ENCODE measurements around the gene PMM1.

Gene PMM1

GRCh38 chr22:41620589-41621098 lies 31.0 kb upstream of the PMM1 start, which contains the start of gene DESI1:
Gene DESI1, minus strand, starts transcription at chr22:41621043. Its CDS starts 204 bp downstream, at chr22:41620839.
- H3K4me3 ChIP-seq (ENCODE audit: low read depth in 1 of 2, low read length in 2 of 2), result peak within 1 kb of the TSS; percentile 86 to 88
- H3K27me3 ChIP-seq (ENCODE audit: low read depth, low read length), result no peaks in the 10 kb centered on the region
- H3K36me3 ChIP-seq (ENCODE audit: control insufficient read depth in 1 of 2, insufficient read depth in 2 of 2, low read length in 2 of 2), result peaks cover 0 to 24% of the 10 kb centered on the region in 2 donors
- peak within 1 kb of the TSS; percentile 96 for H3K27ac ChIP-seq (ENCODE audit: low read length)
- H3K9me3 ChIP-seq (ENCODE audit: control insufficient read depth in 1 of 2, low read length in 2 of 2), result no peaks in the 10 kb centered on the region
- H3K4me1 ChIP-seq (ENCODE audit: control insufficient read depth in 1 of 2, insufficient read depth in 2 of 2, low read length in 2 of 2), result peaks cover 14 to 28% of the 10 kb centered on the region in 2 donors

GRCh38 chr22:41619979-41620588 lies 30.4 kb upstream of the PMM1 start:
- Histone ChIP-seq H3K4me1 (ENCODE audit: control insufficient read depth in 1 of 2, insufficient read depth in 2 of 2, low read length in 2 of 2) (peaks cover 14 to 28% of the 10 kb centered on the region in 2 donors), H3K4me3 (ENCODE audit: low read depth in 1 of 2, low read length in 2 of 2) (peak overlapping the region; percentile 86 to 88), H3K27ac (ENCODE audit: low read length) (peak overlapping the region; percentile 96), H3K36me3 (ENCODE audit: control insufficient read depth in 1 of 2, insufficient read depth in 2 of 2, low read length in 2 of 2) (peaks cover 0 to 19% of the 10 kb centered on the region in 2 donors), H3K9me3 (ENCODE audit: control insufficient read depth in 1 of 2, low read length in 2 of 2) (no peaks in the 10 kb centered on the region), H3K27me3 (ENCODE audit: low read depth, low read length) (no peaks in the 10 kb centered on the region)

- no peak overlapping the region for H3K4me3 ChIP-seq (ENCODE audit: low read depth in 1 of 2, low read length in 2 of 2)
- H3K36me3 ChIP-seq (ENCODE audit: control insufficient read depth in 1 of 2, insufficient read depth in 2 of 2, low read length in 2 of 2), result peaks cover 0 to 4% of the 10 kb centered on the region in 2 donors
Observed at GRCh38 chr22:41613456-41613855, 23.8 kb upstream of the PMM1 start.

GRCh38 chr22:41612603-41613306 lies 23.1 kb upstream of the PMM1 start:
- H3K4me1 ChIP-seq (ENCODE audit: control insufficient read depth in 1 of 2, insufficient read depth in 2 of 2, low read length in 2 of 2), result no peaks in the 10 kb centered on the region
- no peak overlapping the region for H3K27ac ChIP-seq (ENCODE audit: low read length)
- H3K9me3 ChIP-seq (ENCODE audit: control insufficient read depth in 1 of 2, low read length in 2 of 2), result no peaks in the 10 kb centered on the region
- H3K4me3 ChIP-seq (ENCODE audit: low read depth in 1 of 2, low read length in 2 of 2), result no peak overlapping the region
- H3K36me3 ChIP-seq (ENCODE audit: control insufficient read depth in 1 of 2, insufficient read depth in 2 of 2, low read length in 2 of 2), result peaks cover 0 to 4% of the 10 kb centered on the region in 2 donors
- H3K27me3 ChIP-seq (ENCODE audit: low read depth, low read length), result no peaks in the 10 kb centered on the region

More at GRCh38 chr22:41613456-41613855, 23.8 kb upstream of the PMM1 start:
- H3K9me3 ChIP-seq (ENCODE audit: control insufficient read depth in 1 of 2, low read length in 2 of 2), result no peaks in the 10 kb centered on the region
- H3K27me3 ChIP-seq (ENCODE audit: low read depth, low read length), result no peaks in the 10 kb centered on the region
- H3K4me1 ChIP-seq (ENCODE audit: control insufficient read depth in 1 of 2, insufficient read depth in 2 of 2, low read length in 2 of 2), result no peaks in the 10 kb centered on the region
- no peak overlapping the region for H3K27ac ChIP-seq (ENCODE audit: low read length)

- no peak overlapping the region for H3K27ac ChIP-seq (ENCODE audit: low read length)
- peaks cover 17 to 21% of the 10 kb centered on the region in 2 donors for H3K36me3 ChIP-seq (ENCODE audit: control insufficient read depth in 1 of 2, insufficient read depth in 2 of 2, low read length in 2 of 2)
- no peaks in the 10 kb centered on the region for H3K9me3 ChIP-seq (ENCODE audit: control insufficient read depth in 1 of 2, low read length in 2 of 2)
- no peak overlapping the region for H3K4me3 ChIP-seq (ENCODE audit: low read depth in 1 of 2, low read length in 2 of 2)
- H3K27me3 ChIP-seq (ENCODE audit: low read depth, low read length), result no peaks in the 10 kb centered on the region
- H3K4me1 ChIP-seq (ENCODE audit: control insufficient read depth in 1 of 2, insufficient read depth in 2 of 2, low read length in 2 of 2), result no peaks in the 10 kb centered on the region
Observed at GRCh38 chr22:41608386-41608785, 18.7 kb upstream of the PMM1 start.

- no peaks in the 10 kb centered on the region for H3K9me3 ChIP-seq (ENCODE audit: control insufficient read depth in 1 of 2, low read length in 2 of 2)
- H3K27ac ChIP-seq (ENCODE audit: low read length), result no peak overlapping the region
- peaks cover 34 to 43% of the 10 kb centered on the region in 2 donors for H3K36me3 ChIP-seq (ENCODE audit: control insufficient read depth in 1 of 2, insufficient read depth in 2 of 2, low read length in 2 of 2)
- no peak overlapping the region for H3K4me3 ChIP-seq (ENCODE audit: low read depth in 1 of 2, low read length in 2 of 2)
- H3K27me3 ChIP-seq (ENCODE audit: low read depth, low read length), result no peaks in the 10 kb centered on the region
- no peaks in the 10 kb centered on the region for H3K4me1 ChIP-seq (ENCODE audit: control insufficient read depth in 1 of 2, insufficient read depth in 2 of 2, low read length in 2 of 2)
Observed at GRCh38 chr22:41603873-41604332, 14.3 kb upstream of the PMM1 start.

- Histone ChIP-seq H3K4me3 (ENCODE audit: low read depth in 1 of 2, low read length in 2 of 2) (no peak overlapping the region), H3K4me1 (ENCODE audit: control insufficient read depth in 1 of 2, insufficient read depth in 2 of 2, low read length in 2 of 2) (no peaks in the 10 kb centered on the region), H3K27ac (ENCODE audit: low read length) (no peak overlapping the region), H3K36me3 (ENCODE audit: control insufficient read depth in 1 of 2, insufficient read depth in 2 of 2, low read length in 2 of 2) (peaks cover 24 to 31% of the 10 kb centered on the region in 2 donors), H3K27me3 (ENCODE audit: low read depth, low read length) (no peaks in the 10 kb centered on the region), H3K9me3 (ENCODE audit: control insufficient read depth in 1 of 2, low read length in 2 of 2) (no peaks in the 10 kb centered on the region)
Observed at GRCh38 chr22:41600976-41601375, 11.3 kb upstream of the PMM1 start.

GRCh38 chr22:41598891-41599635 lies 9.4 kb upstream of the PMM1 start:
- H3K4me1 ChIP-seq (ENCODE audit: control insufficient read depth in 1 of 2, insufficient read depth in 2 of 2, low read length in 2 of 2), result no peaks in the 10 kb centered on the region
- H3K36me3 ChIP-seq (ENCODE audit: control insufficient read depth in 1 of 2, insufficient read depth in 2 of 2, low read length in 2 of 2), result peaks cover 17 to 24% of the 10 kb centered on the region in 2 donors
- H3K9me3 ChIP-seq (ENCODE audit: control insufficient read depth in 1 of 2, low read length in 2 of 2), result no peaks in the 10 kb centered on the region
- H3K27ac ChIP-seq (ENCODE audit: low read length), result no peak overlapping the region
- no peaks in the 10 kb centered on the region for H3K27me3 ChIP-seq (ENCODE audit: low read depth, low read length)
- H3K4me3 ChIP-seq (ENCODE audit: low read depth in 1 of 2, low read length in 2 of 2), result no peak overlapping the region

GRCh38 chr22:41598081-41598480 lies 8.4 kb upstream of the PMM1 start:
- H3K36me3 ChIP-seq (ENCODE audit: control insufficient read depth in 1 of 2, insufficient read depth in 2 of 2, low read length in 2 of 2), result peaks cover 14 to 23% of the 10 kb centered on the region in 2 donors
- H3K27ac ChIP-seq (ENCODE audit: low read length), result no peak overlapping the region

GRCh38 chr22:41597635-41597953 lies 8.0 kb upstream of the PMM1 start:
- Histone ChIP-seq H3K36me3 (ENCODE audit: control insufficient read depth in 1 of 2, insufficient read depth in 2 of 2, low read length in 2 of 2) (peaks cover 11 to 18% of the 10 kb centered on the region in 2 donors), H3K9me3 (ENCODE audit: control insufficient read depth in 1 of 2, low read length in 2 of 2) (no peaks in the 10 kb centered on the region), H3K4me3 (ENCODE audit: low read depth in 1 of 2, low read length in 2 of 2) (no peak overlapping the region), H3K4me1 (ENCODE audit: control insufficient read depth in 1 of 2, insufficient read depth in 2 of 2, low read length in 2 of 2) (no peaks in the 10 kb centered on the region), H3K27me3 (ENCODE audit: low read depth, low read length) (no peaks in the 10 kb centered on the region), H3K27ac (ENCODE audit: low read length) (no peak overlapping the region)

More at GRCh38 chr22:41598081-41598480, 8.4 kb upstream of the PMM1 start:
- H3K4me1 ChIP-seq (ENCODE audit: control insufficient read depth in 1 of 2, insufficient read depth in 2 of 2, low read length in 2 of 2), result no peaks in the 10 kb centered on the region
- H3K4me3 ChIP-seq (ENCODE audit: low read depth in 1 of 2, low read length in 2 of 2), result no peak overlapping the region
- H3K27me3 ChIP-seq (ENCODE audit: low read depth, low read length), result no peaks in the 10 kb centered on the region
- no peaks in the 10 kb centered on the region for H3K9me3 ChIP-seq (ENCODE audit: control insufficient read depth in 1 of 2, low read length in 2 of 2)

Data from muscle layer of duodenum (tissue), 2 donors.